HEK293 (cell line): ENCODE data around the gene SETMAR.

ENCODE experiments used
- BCL11B ChIP-seq: fragments of 450-650 bp; formaldehyde crosslinking; IDR thresholded peaks from 2 replicates; pipeline ENCODE4 v1.5.1; 2016; ENCODE audit warnings: low read depth, missing biosample characterization, missing genetic modification characterization
- CTCF ChIP-seq: fragments of 450-650 bp; formaldehyde crosslinking; IDR thresholded peaks from 2 replicates; pipeline ENCODE4 v1.5.1; 2016; ENCODE audit warnings: missing biosample characterization, missing genetic modification characterization
- EGR2 ChIP-seq: fragments of 450-650 bp; formaldehyde crosslinking; IDR thresholded peaks from 2 replicates; pipeline ENCODE4 v1.5.1; 2016; ENCODE audit warnings: low read depth, missing biosample characterization, missing genetic modification characterization
- HOXC10 ChIP-seq: sonication (generic); formaldehyde crosslinking; IDR thresholded peaks from 2 replicates; pipeline ENCODE4 v1.8.1; 2023; ENCODE audit warnings: mild to moderate bottlenecking, missing genetic modification reagents
- KLF8 ChIP-seq: fragments of 450-650 bp; formaldehyde crosslinking; IDR thresholded peaks from 2 replicates; pipeline ENCODE4 v1.5.1; 2016; ENCODE audit warnings: missing biosample characterization, missing genetic modification characterization
- OVOL3 ChIP-seq: fragments of 450-650 bp; formaldehyde crosslinking; IDR thresholded peaks from 2 replicates; pipeline ENCODE4 v1.5.1; 2016; ENCODE audit warnings: missing biosample characterization, missing genetic modification characterization
- PRDM10 ChIP-seq: fragments of 450-650 bp; formaldehyde crosslinking; IDR thresholded peaks from 2 replicates; pipeline ENCODE4 v1.5.1; 2016; ENCODE audit warnings: missing biosample characterization, missing genetic modification characterization
- SP2 ChIP-seq: fragments of 450-650 bp; formaldehyde crosslinking; IDR thresholded peaks from 2 replicates; pipeline ENCODE4 v1.5.1; 2016; ENCODE audit warnings: missing biosample characterization, missing genetic modification characterization
- SP7 ChIP-seq: fragments of 450-650 bp; formaldehyde crosslinking; IDR thresholded peaks from 2 replicates; pipeline ENCODE4 v1.5.1; 2016; ENCODE audit warnings: missing biosample characterization, missing genetic modification characterization
- TSHZ1 ChIP-seq: fragments of 450-650 bp; formaldehyde crosslinking; IDR thresholded peaks from 2 replicates; pipeline ENCODE4 v1.5.1; 2016; ENCODE audit warnings: missing biosample characterization, missing genetic modification characterization, borderline replicate concordance
- ZNF121 ChIP-seq: fragments of 450-650 bp; formaldehyde crosslinking; IDR thresholded peaks from 2 replicates; pipeline ENCODE4 v1.5.1; 2016; ENCODE audit warnings: missing biosample characterization, missing genetic modification characterization
- ZNF175 ChIP-seq: fragments of 450-650 bp; formaldehyde crosslinking; IDR thresholded peaks from 2 replicates; pipeline ENCODE4 v1.5.1; 2016; ENCODE audit warnings: missing biosample characterization, missing genetic modification characterization
- ZNF2 ChIP-seq: fragments of 450-650 bp; formaldehyde crosslinking; IDR thresholded peaks from 2 replicates; pipeline ENCODE4 v1.5.1; 2016; ENCODE audit warnings: missing biosample characterization, missing genetic modification characterization
- ZNF202 ChIP-seq: fragments of 450-650 bp; formaldehyde crosslinking; IDR thresholded peaks from 2 replicates; pipeline ENCODE4 v1.5.1; 2016; ENCODE audit warnings: missing biosample characterization, missing genetic modification characterization, borderline replicate concordance
- ZNF292 ChIP-seq: fragments of 450-650 bp; formaldehyde crosslinking; IDR thresholded peaks from 2 replicates; pipeline ENCODE4 v1.5.1; 2016; ENCODE audit warnings: low read depth, missing biosample characterization, missing genetic modification characterization, borderline replicate concordance
- ZNF311 ChIP-seq: fragments of 450-650 bp; formaldehyde crosslinking; IDR thresholded peaks from 2 replicates; pipeline ENCODE4 v1.5.1; 2017; ENCODE audit warnings: missing biosample characterization, missing genetic modification characterization, borderline replicate concordance
- ZNF449 ChIP-seq: fragments of 450-650 bp; formaldehyde crosslinking; IDR thresholded peaks from 2 replicates; pipeline ENCODE4 v1.5.1; 2017; ENCODE audit warnings: missing biosample characterization, mild to moderate bottlenecking, missing genetic modification characterization, moderate library complexity
- ZNF48 ChIP-seq: fragments of 450-650 bp; formaldehyde crosslinking; IDR thresholded peaks from 2 replicates; pipeline ENCODE4 v1.5.1; 2016; ENCODE audit warnings: missing biosample characterization, missing genetic modification characterization
- ZNF555 ChIP-seq: fragments of 450-650 bp; formaldehyde crosslinking; conservative IDR thresholded peaks from 2 replicates; pipeline ENCODE4 v1.5.1; 2017; ENCODE audit warnings: missing biosample characterization, mild to moderate bottlenecking, missing genetic modification characterization, inconsistent platforms
- ZNF560 ChIP-seq: fragments of 450-650 bp; formaldehyde crosslinking; IDR thresholded peaks from 2 replicates; pipeline ENCODE4 v1.5.1; 2017; ENCODE audit warnings: missing biosample characterization, missing genetic modification characterization, borderline replicate concordance
- ZNF623 ChIP-seq: fragments of 450-650 bp; formaldehyde crosslinking; IDR thresholded peaks from 2 replicates; pipeline ENCODE4 v1.5.1; 2016; ENCODE audit warnings: missing biosample characterization, missing genetic modification characterization
- ZNF629 ChIP-seq: fragments of 450-650 bp; formaldehyde crosslinking; IDR thresholded peaks from 2 replicates; pipeline ENCODE4 v1.5.1; 2017; ENCODE audit warnings: missing biosample characterization, missing genetic modification characterization
- ZNF645 ChIP-seq: fragments of 450-650 bp; formaldehyde crosslinking; IDR thresholded peaks from 2 replicates; pipeline ENCODE4; 2016; ENCODE audit warnings: missing biosample characterization, missing genetic modification characterization
- ZNF692 ChIP-seq: fragments of 450-650 bp; formaldehyde crosslinking; IDR thresholded peaks from 2 replicates; pipeline ENCODE4 v1.5.1; 2016; ENCODE audit warnings: missing biosample characterization, missing genetic modification characterization
- ZNF701 ChIP-seq: fragments of 450-650 bp; formaldehyde crosslinking; IDR thresholded peaks from 2 replicates; pipeline ENCODE4 v1.5.1; 2016; ENCODE audit warnings: missing biosample characterization, missing genetic modification characterization
- ZSCAN30 ChIP-seq: fragments of 450-650 bp; IDR thresholded peaks from 2 replicates; pipeline ENCODE4 v1.5.1; 2018; ENCODE audit warnings: missing biosample characterization, mild to moderate bottlenecking, missing genetic modification characterization, moderate library complexity

The SETMAR gene

GRCh38 chr3:4320096-4320911 is 17.1 kb downstream of the SETMAR start (continued):
- peak; percentile 94 for TF ChIP-seq SP7 (tag by site-specific recombination)
- TF ChIP-seq ZNF560: no peak
- TF ChIP-seq ZNF692 (tag by site-specific recombination): peak; percentile 28; the same call in 1 of the 2 replicates
- TF ChIP-seq ZNF449 (tag by site-specific recombination): no peak
- no peak for TF ChIP-seq ZNF292
- 0 out of 2 replicates have a peak, but pooled peaks have one; percentile 10 for TF ChIP-seq PRDM10
- TF ChIP-seq ZNF311 (tag by site-specific recombination): no peak
- TF ChIP-seq ZNF48 (tag by site-specific recombination): no peak
- no peak for TF ChIP-seq ZNF555 (tag by site-specific recombination)
- TF ChIP-seq TSHZ1 (tag by site-specific recombination): no peak
- TF ChIP-seq ZNF175 (tag by site-specific recombination): no peak
- TF ChIP-seq ZNF202: no peak
- TF ChIP-seq ZNF701: no peak
- no peak for TF ChIP-seq ZNF121 (tag by site-specific recombination)
- TF ChIP-seq CTCF: no peak
- TF ChIP-seq OVOL3 (tag by site-specific recombination): peak; percentile 91; the same call in 1 of the 2 replicates
- TF ChIP-seq ZNF623 (tag by site-specific recombination): no peak
- no peak for TF ChIP-seq KLF8 (tag by site-specific recombination)
- TF ChIP-seq ZNF2 (tag by site-specific recombination): peak; percentile 52; the same call in 1 of the 2 replicates
- no peak for TF ChIP-seq ZNF645 (tag by site-specific recombination)
- peak; percentile 78 for TF ChIP-seq BCL11B (tag by site-specific recombination)
- no peak; the same call in 1 of the 2 replicates for TF ChIP-seq ZSCAN30 (tag by site-specific recombination)
- TF ChIP-seq EGR2 (tag by site-specific recombination): no peak
- peak; percentile 41; the same call in 1 of the 2 replicates for TF ChIP-seq ZNF629 (tag by site-specific recombination)
- TF ChIP-seq SP2 (tag by site-specific recombination): no peak
- TF ChIP-seq HOXC10 (CRISPR knock-in tag): no peak
